ENCODE results near the gene CACNA1S. TPM values are rescaled to one million over a fixed set of nuclear protein-coding genes. Genes with fewer than 3 reads are reported as not detected.
A peak's percentile ranks its signal among the peaks of the same experiment; 100 is the strongest.

Gene CACNA1S
- total and polyA plus RNA-seq, 7 donors, result 0.01 TPM; not detected in 6

DNA sequence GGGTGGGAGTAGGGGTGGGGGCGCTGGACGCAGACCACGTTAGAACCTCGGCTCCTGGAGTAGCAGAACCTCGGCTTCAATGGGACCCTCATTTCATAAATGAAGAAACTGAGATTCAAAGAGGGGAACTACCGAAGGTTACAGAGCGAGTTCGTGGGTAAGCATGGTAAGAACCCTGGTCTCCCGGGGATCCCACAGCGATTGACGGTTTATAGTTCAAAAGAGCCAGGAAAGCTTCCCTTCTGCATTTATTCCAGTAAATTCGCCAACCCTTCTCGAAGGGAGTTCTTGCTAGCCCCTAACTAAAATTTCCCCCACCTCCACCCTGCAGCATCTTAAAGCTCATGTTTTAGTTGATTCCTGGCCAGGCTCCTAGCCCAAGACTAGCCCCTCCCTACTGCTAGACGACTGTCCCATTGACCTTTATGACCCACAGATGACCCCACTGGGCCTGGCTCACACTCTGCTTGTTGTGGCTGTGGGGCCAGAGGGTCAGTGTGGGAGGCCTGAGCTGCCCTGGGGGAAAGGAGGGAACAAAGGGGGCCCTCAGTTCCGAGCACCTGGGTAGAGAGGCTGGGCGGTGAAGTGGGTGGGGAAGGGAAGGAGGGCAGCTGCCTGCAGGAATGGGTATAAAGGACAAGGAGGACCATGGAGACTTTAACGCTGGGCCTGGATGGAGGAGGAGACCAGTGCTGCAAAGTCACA, 88.2 kb downstream of the CACNA1S start:
- WGBS, 2 donors, result 32 to 37% methylated on average over 17 of the region's 17 CpGs
- no peak overlapping the region for H3K27ac ChIP-seq
- DNase-seq, result no peak
- no peak for TF ChIP-seq CTCF (IDR thresholded peaks at IDR 0.05)
- no peak for TF ChIP-seq POLR2A (IDR thresholded peaks at IDR 0.05)
- no peak for TF ChIP-seq POLR2AphosphoS5 (IDR thresholded peaks at IDR 0.05)
- no peak for TF ChIP-seq EP300 (IDR thresholded peaks at IDR 0.05)
- H3K27me3 ChIP-seq, result peaks cover 0 to 25% (median 0%) of the 10 kb centered on the region in 3 donors
- intact Hi-C loops (cut with DNase I), result no loop called here
- H3K36me3 ChIP-seq, result no peaks in the 10 kb centered on the region
- H3K9me3 ChIP-seq, result no peaks in the 10 kb centered on the region
- H3K4me1 ChIP-seq, result peaks cover 0 to 34% (median 16%) of the 10 kb centered on the region in 4 donors
- peak overlapping the region in 3 of 4 donors; percentile 54 to 63 (median 58) for H3K4me3 ChIP-seq

- intact Hi-C loops (cut with DNase I), result no loop called here
- no peaks in the 10 kb centered on the region for H3K36me3 ChIP-seq
- DNase-seq, result peak; percentile 81
- no peak for TF ChIP-seq POLR2AphosphoS5 (IDR thresholded peaks at IDR 0.05)
- TF ChIP-seq EP300 (IDR thresholded peaks at IDR 0.05), result no peak
- TF ChIP-seq POLR2A (IDR thresholded peaks at IDR 0.05), result no peak
- no peak for TF ChIP-seq CTCF (IDR thresholded peaks at IDR 0.05)
- peaks cover 0 to 29% (median 16%) of the 10 kb centered on the region in 4 donors for H3K4me1 ChIP-seq
- WGBS, 2 donors, result 1% methylated on average over 53 of the region's 53 CpGs
- peaks cover 0 to 25% (median 0%) of the 10 kb centered on the region in 3 donors for H3K27me3 ChIP-seq
- peak within 1 kb of the TSS; percentile 36 to 63 (median 56) for H3K4me3 ChIP-seq
- no peaks in the 10 kb centered on the region for H3K9me3 ChIP-seq
- H3K27ac ChIP-seq, result no peak within 1 kb of the TSS
Measured at GRCh38 chr1:201023517-201023902, 88.7 kb downstream of the CACNA1S start, which contains the start of gene KIF21B. Gene KIF21B, minus strand, starts transcription at chr1:201023714. Its CDS starts 331 bp downstream, at chr1:201023383.

- H3K4me1 ChIP-seq, result peaks cover 0 to 24% (median 16%) of the 10 kb centered on the region in 4 donors
- intact Hi-C loops (cut with DNase I), result no loop called here
- H3K27ac ChIP-seq, result no peak overlapping the region
- peak overlapping the region; percentile 36 to 63 (median 56) for H3K4me3 ChIP-seq
- no peak for DNase-seq
- 4 to 5% methylated on average over 56 of the region's 56 CpGs for WGBS, 2 donors
- no peaks in the 10 kb centered on the region for H3K36me3 ChIP-seq
- peaks cover 0 to 25% (median 0%) of the 10 kb centered on the region in 3 donors for H3K27me3 ChIP-seq
- TF ChIP-seq POLR2A (IDR thresholded peaks at IDR 0.05), result no peak
- no peak for TF ChIP-seq CTCF (IDR thresholded peaks at IDR 0.05)
- TF ChIP-seq EP300 (IDR thresholded peaks at IDR 0.05), result no peak
- TF ChIP-seq POLR2AphosphoS5 (IDR thresholded peaks at IDR 0.05), result no peak
- H3K9me3 ChIP-seq, result no peaks in the 10 kb centered on the region
Measured at GRCh38 chr1:201022820-201023516, 89.3 kb downstream of the CACNA1S start.

DNA sequence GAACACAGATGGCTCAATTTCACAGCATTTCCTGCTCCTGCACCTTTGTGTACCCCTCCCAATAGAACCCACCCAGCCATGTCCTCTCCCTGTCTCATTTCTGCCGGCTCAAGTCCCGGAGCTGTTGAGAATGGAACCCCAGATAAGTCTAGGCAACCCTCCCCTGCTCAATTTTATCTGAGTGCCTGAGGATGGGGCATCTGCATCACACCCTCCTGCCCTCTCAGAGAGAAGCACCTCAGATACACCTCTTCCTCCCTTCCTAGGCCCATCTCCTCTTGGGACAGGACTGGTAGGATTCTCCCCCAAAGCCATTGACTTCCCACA, 89.8 kb downstream of the CACNA1S start:
- H3K36me3 ChIP-seq, result no peaks in the 10 kb centered on the region
- DNase-seq, result no peak
- no peaks in the 10 kb centered on the region for H3K9me3 ChIP-seq
- 54 to 58% methylated on average over 2 of the region's 2 CpGs for WGBS, 2 donors
- no peak overlapping the region for H3K27ac ChIP-seq
- H3K27me3 ChIP-seq, result peaks cover 0 to 25% (median 0%) of the 10 kb centered on the region in 3 donors
- TF ChIP-seq POLR2AphosphoS5 (IDR thresholded peaks at IDR 0.05), result no peak
- TF ChIP-seq EP300 (IDR thresholded peaks at IDR 0.05), result no peak
- no peak for TF ChIP-seq POLR2A (IDR thresholded peaks at IDR 0.05)
- TF ChIP-seq CTCF (IDR thresholded peaks at IDR 0.05), result no peak
- H3K4me1 ChIP-seq, result peaks cover 0 to 21% (median 16%) of the 10 kb centered on the region in 4 donors
- H3K4me3 ChIP-seq, result peak overlapping the region in 3 of 4 donors; percentile 54 to 63 (median 58)
- intact Hi-C loops (cut with DNase I), result no loop called here

Measured in sigmoid colon (tissue), 7 donors.